Measurements from ENCODE around the gene PIGR.

Gene PIGR

GRCh38 chr1:206946261-206946660 is at the start of gene PIGR:
Gene PIGR (minus strand): TSS chr1:206946466. CDS start chr1:206940531, 5,935 bp downstream.
- H3K27ac ChIP-seq, result no peak within 1 kb of the TSS
- no peaks in the 10 kb centered on the region for H3K36me3 ChIP-seq
- peaks cover 0 to 30% of the 10 kb centered on the region in 2 donors for H3K27me3 ChIP-seq
- TF ChIP-seq CTCF (IDR thresholded peaks at IDR 0.05), result no peak
- no peaks in the 10 kb centered on the region for H3K9me3 ChIP-seq
- no peak within 1 kb of the TSS for H3K4me3 ChIP-seq
- intact Hi-C loops (cut with DNase I; ENCODE audit: low total_unique reads), result no loop called here
- no peaks in the 10 kb centered on the region for H3K4me1 ChIP-seq
- DNase-seq, result no peak

- H3K27ac ChIP-seq, result no peak overlapping the region
- no peak for TF ChIP-seq CTCF (IDR thresholded peaks at IDR 0.05)
- intact Hi-C loops (cut with DNase I; ENCODE audit: low total_unique reads), result no loop called here
- H3K9me3 ChIP-seq, result no peaks in the 10 kb centered on the region
- H3K4me1 ChIP-seq, result no peaks in the 10 kb centered on the region
- H3K27me3 ChIP-seq, result peaks cover 0 to 9% of the 10 kb centered on the region in 2 donors
- no peak for DNase-seq
- no peak overlapping the region for H3K4me3 ChIP-seq
- no peaks in the 10 kb centered on the region for H3K36me3 ChIP-seq
These were observed 46.5 kb upstream of the PIGR start for GRCh38 chr1:206992790-206993189.

- Histone ChIP-seq H3K9me3 (no peaks in the 10 kb centered on the region), H3K27ac (no peak overlapping the region), H3K27me3 (peaks cover 0 to 12% of the 10 kb centered on the region in 2 donors), H3K4me3 (no peak overlapping the region), H3K36me3 (no peaks in the 10 kb centered on the region), H3K4me1 (no peaks in the 10 kb centered on the region)
- intact Hi-C loops (cut with DNase I; ENCODE audit: low total_unique reads), result no loop called here
- TF ChIP-seq CTCF (IDR thresholded peaks at IDR 0.05), result no peak
- DNase-seq, result no peak
These were observed 41.6 kb upstream of the PIGR start for GRCh38 chr1:206987873-206988272.

- H3K9me3 ChIP-seq, result no peaks in the 10 kb centered on the region
- H3K27ac ChIP-seq, result no peak overlapping the region
- H3K36me3 ChIP-seq, result no peaks in the 10 kb centered on the region
- no peak overlapping the region for H3K4me3 ChIP-seq
- TF ChIP-seq CTCF (IDR thresholded peaks at IDR 0.05), result no peak
- H3K4me1 ChIP-seq, result no peaks in the 10 kb centered on the region
- DNase-seq, result no peak
- intact Hi-C loops (cut with DNase I; ENCODE audit: low total_unique reads), result no loop called here
- H3K27me3 ChIP-seq, result peaks cover 0 to 8% of the 10 kb centered on the region in 2 donors
These were observed 40.6 kb upstream of the PIGR start for GRCh38 chr1:206986885-206987284.

- Histone ChIP-seq H3K9me3 (no peaks in the 10 kb centered on the region), H3K4me3 (no peak overlapping the region), H3K4me1 (no peaks in the 10 kb centered on the region), H3K36me3 (no peaks in the 10 kb centered on the region), H3K27ac (no peak overlapping the region), H3K27me3 (peaks cover 0 to 6% of the 10 kb centered on the region in 2 donors)
- TF ChIP-seq CTCF (IDR thresholded peaks at IDR 0.05), result no peak
- no peak for DNase-seq
- intact Hi-C loops (cut with DNase I; ENCODE audit: low total_unique reads), result no loop called here
These were observed 40.1 kb upstream of the PIGR start for GRCh38 chr1:206986402-206986801.

GRCh38 chr1:206985162-206985749 is 39.0 kb upstream of the PIGR start:
- TF ChIP-seq CTCF (IDR thresholded peaks at IDR 0.05), result no peak
- intact Hi-C loops (cut with DNase I; ENCODE audit: low total_unique reads), result no loop called here
- H3K4me1 ChIP-seq, result no peaks in the 10 kb centered on the region
- DNase-seq, result no peak
- peaks cover 0 to 4% of the 10 kb centered on the region in 2 donors for H3K27me3 ChIP-seq
- no peaks in the 10 kb centered on the region for H3K9me3 ChIP-seq
- no peak overlapping the region for H3K4me3 ChIP-seq
- H3K27ac ChIP-seq, result no peak overlapping the region
- no peaks in the 10 kb centered on the region for H3K36me3 ChIP-seq

Data from tibial artery (tissue), 4 donors.